MM.1S (cell line): Measurements from ENCODE around the gene KRT4.

Source experiments
- DNase-seq: peaks from one replicate; pipeline ENCODE4 v3.0.0-alpha.2; 2015
- H2AFZ ChIP-seq: fragments of 300-600 bp; sonication (generic); 2 replicates; pipeline ENCODE4 v1.6.0; 2016; ENCODE audit warnings: antibody characterized with exemption, low read length
- H3F3A ChIP-seq: fragments of 300-600 bp; sonication (generic); 2 replicates; pipeline ENCODE4 v1.6.1; 2016; ENCODE audit warnings: mild to moderate bottlenecking, antibody characterized with exemption, low read length, moderate library complexity, mixed read lengths; ENCODE audit not compliant: insufficient read depth
- H3K27ac ChIP-seq: fragments of 300-600 bp; sonication (generic); 2 replicates; pipeline ENCODE4 v1.5.1; 2016; ENCODE audit warnings: mild to moderate bottlenecking, low read length
- H3K27me3 ChIP-seq: fragments of 300-600 bp; sonication (generic); replicated peaks from 2 replicates; pipeline ENCODE4 v1.6.0; 2016; ENCODE audit warnings: low read length; ENCODE audit not compliant: insufficient read depth
- H3K36me3 ChIP-seq: fragments of 300-600 bp; sonication (generic); replicated peaks from 2 replicates; pipeline ENCODE4 v1.6.1; 2016; ENCODE audit warnings: mild to moderate bottlenecking, low read length, mixed read lengths; ENCODE audit not compliant: insufficient read depth
- H3K4me1 ChIP-seq: fragments of 300-600 bp; sonication (generic); 2 replicates; pipeline ENCODE4 v1.6.1; 2016; ENCODE audit warnings: low read length, mixed read lengths
- H3K4me2 ChIP-seq: fragments of 300-600 bp; sonication (generic); 2 replicates; pipeline ENCODE4 v1.6.0; 2016; ENCODE audit warnings: low read depth, low read length
- H3K4me3 ChIP-seq: fragments of 300-600 bp; sonication (generic); 2 replicates; pipeline ENCODE4 v1.5.1; 2016; ENCODE audit warnings: low read length, mixed read lengths
- H3K79me2 ChIP-seq: fragments of 300-600 bp; sonication (generic); 2 replicates; pipeline ENCODE4 v1.6.1; 2016; ENCODE audit warnings: mixed run types, low read length, mixed read lengths
- H3K9ac ChIP-seq: fragments of 300-600 bp; sonication (generic); 2 replicates; pipeline ENCODE4 v1.6.1; 2016; ENCODE audit warnings: low read length, mixed read lengths
- H3K9me2 ChIP-seq: fragments of 300-600 bp; sonication (generic); replicated peaks from 2 replicates; pipeline ENCODE4 v1.6.1; 2016; ENCODE audit warnings: mild to moderate bottlenecking, low read length, mixed read lengths; ENCODE audit not compliant: insufficient read depth
- H3K9me3 ChIP-seq: fragments of 300-600 bp; sonication (generic); replicated peaks from 2 replicates; pipeline ENCODE4 v1.6.1; 2016; ENCODE audit warnings: mild to moderate bottlenecking, low read length, mixed read lengths; ENCODE audit not compliant: insufficient read depth
- H4K20me1 ChIP-seq: fragments of 300-600 bp; sonication (generic); 2 replicates; pipeline ENCODE4 v1.6.1; 2016; ENCODE audit warnings: mild to moderate bottlenecking, low read length, moderate library complexity, mixed read lengths; ENCODE audit not compliant: insufficient read depth
- CTCF ChIP-seq: fragments of 300-600 bp; sonication (generic); IDR thresholded peaks from 2 replicates; pipeline ENCODE4 v1.5.1; 2016; ENCODE audit warnings: antibody characterized with exemption, low read length, mixed read lengths
- EZH2 ChIP-seq: fragments of 300-600 bp; sonication (generic); optimal IDR thresholded peaks from 2 replicates; pipeline ENCODE3; 2017; ENCODE audit warnings: low read depth, mild to moderate bottlenecking, antibody characterized with exemption, low read length, mixed read lengths
- EZH2phosphoT487 ChIP-seq: fragments of 300-600 bp; sonication (generic); IDR thresholded peaks from 2 replicates; pipeline ENCODE4 v1.6.1; 2018; ENCODE audit warnings: antibody characterized with exemption, low read length

KRT4 gene

GRCh38 chr12:52769946-52770345 lies 44.0 kb downstream of the KRT4 start:
- TF ChIP-seq EZH2phosphoT487 (no peak), EZH2 (no peak), CTCF (no peak)
- Histone ChIP-seq H3K79me2 (no peaks in the 10 kb centered on the region), H3K4me3 (no peak overlapping the region), H3K4me2 (no peak overlapping the region), H3K27me3 (peaks cover 61% of the 10 kb centered on the region), H3F3A (no peaks in the 10 kb centered on the region), H4K20me1 (no peaks in the 10 kb centered on the region), H3K9me3 (no peaks in the 10 kb centered on the region), H3K27ac (no peak overlapping the region), H3K9me2 (no peaks in the 10 kb centered on the region), H3K4me1 (no peaks in the 10 kb centered on the region), H2AFZ (no peak overlapping the region), H3K36me3 (no peaks in the 10 kb centered on the region), H3K9ac (no peak overlapping the region)
- DNase-seq, result no peak

GRCh38 chr12:52769354-52769753 lies 44.6 kb downstream of the KRT4 start:
- Histone ChIP-seq H3K4me2 (no peak overlapping the region), H4K20me1 (no peaks in the 10 kb centered on the region), H3K9me3 (no peaks in the 10 kb centered on the region), H3K9ac (no peak overlapping the region), H3F3A (no peaks in the 10 kb centered on the region), H3K27me3 (peaks cover 67% of the 10 kb centered on the region), H3K4me3 (no peak overlapping the region), H3K9me2 (no peaks in the 10 kb centered on the region), H3K79me2 (no peaks in the 10 kb centered on the region), H2AFZ (no peak overlapping the region), H3K4me1 (no peaks in the 10 kb centered on the region), H3K36me3 (no peaks in the 10 kb centered on the region), H3K27ac (no peak overlapping the region)
- TF ChIP-seq CTCF (no peak), EZH2phosphoT487 (no peak), EZH2 (no peak)
- no peak for DNase-seq

- peaks cover 69% of the 10 kb centered on the region for H3K27me3 ChIP-seq
Measured at GRCh38 chr12:52768479-52769200, 45.3 kb downstream of the KRT4 start.

More at GRCh38 chr12:52768479-52769200, 45.3 kb downstream of the KRT4 start:
- no peak overlapping the region for H2AFZ ChIP-seq
- H3K4me3 ChIP-seq, result no peak overlapping the region
- H3F3A ChIP-seq, result no peaks in the 10 kb centered on the region
- H3K9me3 ChIP-seq, result no peaks in the 10 kb centered on the region
- H3K79me2 ChIP-seq, result no peaks in the 10 kb centered on the region
- DNase-seq, result no peak
- TF ChIP-seq CTCF (no peak), EZH2 (no peak), EZH2phosphoT487 (no peak)
- no peaks in the 10 kb centered on the region for H3K36me3 ChIP-seq
- no peak overlapping the region for H3K27ac ChIP-seq
- H3K4me1 ChIP-seq, result no peaks in the 10 kb centered on the region
- no peaks in the 10 kb centered on the region for H4K20me1 ChIP-seq
- H3K9ac ChIP-seq, result no peak overlapping the region
- no peaks in the 10 kb centered on the region for H3K9me2 ChIP-seq
- no peak overlapping the region for H3K4me2 ChIP-seq
